ENCODE results near the gene ARID3B.

DNA sequence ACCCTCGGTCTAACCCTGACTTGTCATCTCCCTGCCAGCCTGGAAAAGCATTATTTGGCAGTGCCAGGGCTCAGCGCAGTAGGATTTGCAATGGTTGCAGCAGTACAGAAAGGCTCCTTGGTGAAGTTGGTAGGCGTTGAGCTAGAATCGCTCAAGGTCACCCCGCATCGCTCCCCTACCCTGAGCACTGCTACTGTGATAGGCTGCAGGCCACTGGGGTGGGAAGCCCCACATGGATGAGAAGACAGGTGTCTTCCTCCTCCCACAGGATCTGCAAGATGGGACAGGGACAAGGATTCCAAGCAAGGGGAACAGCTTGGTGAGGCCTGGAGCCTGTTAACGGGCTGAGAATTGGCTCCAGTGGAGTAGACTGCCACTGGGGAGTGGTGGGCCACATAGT, 85.3 kb downstream of the ARID3B start:
- TF ChIP-seq FOSL2 (IDR thresholded peaks at IDR 0.05; ENCODE audit: borderline replicate concordance, low read depth) (no peak), CTCF (IDR thresholded peaks at IDR 0.05) (no peak), TAF1 (IDR thresholded peaks at IDR 0.05; ENCODE audit: borderline replicate concordance, low read depth, low read length) (no peak), EZH2phosphoT487 (IDR thresholded peaks at IDR 0.05; ENCODE audit: borderline replicate concordance, low read depth) (no peak), YY1 (IDR thresholded peaks at IDR 0.05; ENCODE audit: low read depth) (no peak), SMC3 (IDR thresholded peaks at IDR 0.05; ENCODE audit: low read depth, low read length) (no peak)

All from SK-N-SH (cell line).